PC-3 (cell line): ENCODE data around the gene SORD. TPM values are rescaled to one million over a fixed set of nuclear protein-coding genes. Genes with fewer than 3 reads are reported as not detected.

ENCODE experiments used
- ATAC-seq: fragments of 200-7000 bp; cut with Tn5 transposase; 2 replicates; pipeline ENCODE4 v1.9.1; 2020; ENCODE audit warnings: mild to moderate bottlenecking, moderate library complexity
- BruUV-seq: library from RNA; stranded (reverse); fragments of 400-500 nt; replicated peaks from 2 replicates; lab custom pipeline; 2021; lab: Mats Ljungman, UMichigan
- CTCF ChIA-PET: fragments of 300-600 bp; sonication (Branson Sonifier 250); formaldehyde crosslinking; loops from one replicate; lab custom pipeline; 2022; ENCODE audit warnings: antibody characterized with exemption; lab: Charles Lee
- POLR2A ChIA-PET: fragments of 300-600 bp; sonication (Branson Sonifier 250); formaldehyde crosslinking; loops from one replicate; lab custom pipeline; 2022; ENCODE audit warnings: antibody characterized with exemption; ENCODE audit not compliant: unreplicated experiment; lab: Charles Lee
- DNase-seq: peaks from one replicate; pipeline ENCODE4 v3.0.0-alpha.2; 2015
- H2AFZ ChIP-seq: fragments of 300-600 bp; sonication (generic); 2 replicates; pipeline ENCODE4 v1.6.0; 2016; ENCODE audit warnings: antibody characterized with exemption, low read length
- H3F3A ChIP-seq: fragments of 300-600 bp; sonication (generic); one replicate; pipeline ENCODE4 v1.6.0; 2017; ENCODE audit warnings: antibody characterized with exemption, low read length, control low read depth, mild to moderate bottlenecking; ENCODE audit not compliant: unreplicated experiment
- H3K27ac ChIP-seq: fragments of 300-600 bp; sonication (generic); 2 replicates; pipeline ENCODE4 v1.5.1; 2016; ENCODE audit warnings: mild to moderate bottlenecking, low read length
- H3K27me3 ChIP-seq: fragments of 300-600 bp; sonication (generic); 2 replicates; pipeline ENCODE4 v1.6.1; 2016; ENCODE audit warnings: low read length, mixed read lengths
- H3K36me3 ChIP-seq: fragments of 300-600 bp; sonication (generic); 2 replicates; pipeline ENCODE4 v1.6.1; 2016; ENCODE audit warnings: low read depth, mixed run types, low read length, mixed read lengths
- H3K4me1 ChIP-seq: fragments of 300-600 bp; sonication (generic); 2 replicates; pipeline ENCODE4 v1.5.1; 2016; ENCODE audit warnings: low read length; ENCODE audit not compliant: insufficient read depth
- H3K4me2 ChIP-seq: fragments of 300-600 bp; sonication (generic); 2 replicates; pipeline ENCODE4 v1.6.0; 2016; ENCODE audit warnings: low read length
- H3K4me3 ChIP-seq: fragments of 300-600 bp; sonication (generic); 2 replicates; pipeline ENCODE4 v1.5.1; 2016; ENCODE audit warnings: mild to moderate bottlenecking, low read length, mixed read lengths
- H3K79me2 ChIP-seq: fragments of 300-600 bp; sonication (generic); 2 replicates; pipeline ENCODE4 v1.6.1; 2017; ENCODE audit warnings: low read length, mixed read lengths
- H3K9ac ChIP-seq: fragments of 300-600 bp; sonication (generic); 2 replicates; pipeline ENCODE4 v1.6.0; 2016; ENCODE audit warnings: mild to moderate bottlenecking, low read length
- H3K9me2 ChIP-seq: fragments of 300-600 bp; sonication (generic); replicated peaks from 2 replicates; pipeline ENCODE4 v1.6.1; 2016; ENCODE audit warnings: mixed run types, low read length, mixed read lengths
- H3K9me3 ChIP-seq: fragments of 300-600 bp; sonication (generic); 2 replicates; pipeline ENCODE4 v1.6.1; 2016; ENCODE audit warnings: low read length, mixed read lengths
- H4K20me1 ChIP-seq: fragments of 300-600 bp; sonication (generic); 2 replicates; pipeline ENCODE4 v1.6.1; 2016; ENCODE audit warnings: low read length, mixed read lengths
- EZH2 ChIP-seq: fragments of 300-600 bp; sonication (generic); IDR thresholded peaks from one replicate; pipeline ENCODE4 v1.6.1; 2017; ENCODE audit warnings: antibody characterized with exemption, mild to moderate bottlenecking, low read length; ENCODE audit not compliant: unreplicated experiment
- EZH2phosphoT487 ChIP-seq: fragments of 300-600 bp; sonication (generic); IDR thresholded peaks from 2 replicates; pipeline ENCODE4 v1.6.1; 2018; ENCODE audit warnings: mild to moderate bottlenecking, antibody characterized with exemption, low read length, borderline replicate concordance
- intact Hi-C: fragments of 100-400 bp; cut with micrococcal nuclease; formaldehyde crosslinking; loops from 2 replicates; pipeline ENCODE4 v1.9.0; 2023
- total RNA-seq: library from RNA; depleted of rRNA; stranded (reverse); fragments of >200 nt; gene quantifications from 2 replicates; pipeline ENCODE4 v1.2.3, GENCODE V29; 2014
- TF ChIP-seq, protein P1 (sequence below): fragments of 300-600 bp; sonication (generic); conservative IDR thresholded peaks from 2 replicates; pipeline ENCODE4 v1.5.1; 2017; ENCODE audit warnings: antibody characterized with exemption, low read depth, mild to moderate bottlenecking, low read length

SORD gene
- total RNA-seq, 1 experiment from 2014 or later: 119 TPM

DNA sequence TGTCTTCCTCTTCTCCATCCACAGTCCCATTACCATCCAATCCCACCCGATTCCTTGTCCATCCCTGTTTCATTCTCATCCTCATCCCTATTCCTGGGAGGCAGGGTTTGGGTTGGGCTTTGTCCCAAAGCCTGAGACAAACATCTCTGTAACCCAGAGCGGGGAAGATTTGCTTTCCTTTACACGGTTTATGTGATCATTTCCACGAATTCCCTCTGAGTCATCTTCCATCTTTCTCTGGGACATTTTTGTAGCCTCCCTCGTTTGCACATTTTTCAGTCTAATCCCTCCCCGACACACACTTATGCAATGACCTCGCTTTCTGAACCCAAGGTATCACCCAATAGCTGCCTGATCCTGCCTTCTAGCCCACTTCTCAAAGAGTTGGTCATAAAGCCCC, 68.2 kb downstream of the SORD start:
- ATAC-seq (no peak), DNase-seq (no peak)
- Histone ChIP-seq H3K36me3 (no peaks in the 10 kb centered on the region), H3K4me2 (no peak overlapping the region), H3F3A (no peaks in the 10 kb centered on the region), H3K9me2 (no peaks in the 10 kb centered on the region), H3K79me2 (no peaks in the 10 kb centered on the region), H3K27ac (no peak overlapping the region), H4K20me1 (no peaks in the 10 kb centered on the region), H3K4me3 (no peak overlapping the region), H3K27me3 (peaks cover 39% of the 10 kb centered on the region; the same call in 1 of the 2 replicates), H3K9ac (no peak overlapping the region), H3K4me1 (no peaks in the 10 kb centered on the region), H2AFZ (no peak overlapping the region), H3K9me3 (no peaks in the 10 kb centered on the region)
- BruUV-seq: no TSS peak
- intact Hi-C loops: no loop called here
- CTCF ChIA-PET: no interaction called here
- no peak for TF ChIP-seq EZH2phosphoT487
- TF ChIP-seq EZH2: no peak
- TF ChIP-seq, protein P1, sequence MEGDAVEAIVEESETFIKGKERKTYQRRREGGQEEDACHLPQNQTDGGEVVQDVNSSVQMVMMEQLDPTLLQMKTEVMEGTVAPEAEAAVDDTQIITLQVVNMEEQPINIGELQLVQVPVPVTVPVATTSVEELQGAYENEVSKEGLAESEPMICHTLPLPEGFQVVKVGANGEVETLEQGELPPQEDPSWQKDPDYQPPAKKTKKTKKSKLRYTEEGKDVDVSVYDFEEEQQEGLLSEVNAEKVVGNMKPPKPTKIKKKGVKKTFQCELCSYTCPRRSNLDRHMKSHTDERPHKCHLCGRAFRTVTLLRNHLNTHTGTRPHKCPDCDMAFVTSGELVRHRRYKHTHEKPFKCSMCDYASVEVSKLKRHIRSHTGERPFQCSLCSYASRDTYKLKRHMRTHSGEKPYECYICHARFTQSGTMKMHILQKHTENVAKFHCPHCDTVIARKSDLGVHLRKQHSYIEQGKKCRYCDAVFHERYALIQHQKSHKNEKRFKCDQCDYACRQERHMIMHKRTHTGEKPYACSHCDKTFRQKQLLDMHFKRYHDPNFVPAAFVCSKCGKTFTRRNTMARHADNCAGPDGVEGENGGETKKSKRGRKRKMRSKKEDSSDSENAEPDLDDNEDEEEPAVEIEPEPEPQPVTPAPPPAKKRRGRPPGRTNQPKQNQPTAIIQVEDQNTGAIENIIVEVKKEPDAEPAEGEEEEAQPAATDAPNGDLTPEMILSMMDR: no peak
- POLR2A ChIA-PET: no interaction called here

DNA sequence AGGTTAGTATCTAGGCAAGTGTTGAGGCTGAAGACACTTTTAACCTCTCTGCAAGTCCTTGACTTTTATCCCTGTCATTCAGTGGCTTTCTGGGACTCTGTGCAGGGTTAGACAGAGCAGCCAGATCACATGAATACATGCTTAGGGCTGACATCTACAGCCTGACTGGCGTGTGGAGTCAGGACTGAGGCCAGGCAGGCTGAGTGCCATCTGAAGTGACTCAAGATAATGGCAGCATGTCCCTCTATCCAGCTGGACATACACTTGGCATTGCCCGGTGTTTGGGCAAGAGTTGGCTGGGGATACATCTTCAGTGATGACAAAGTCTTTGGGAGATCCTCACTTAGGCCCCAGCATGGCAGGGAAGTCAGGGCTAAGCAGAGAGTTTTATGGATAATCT, 68.6 kb downstream of the SORD start:
- Histone ChIP-seq H3K4me3 (no peak overlapping the region), H2AFZ (no peak overlapping the region), H3K9ac (no peak overlapping the region), H3K9me2 (no peaks in the 10 kb centered on the region), H3F3A (no peaks in the 10 kb centered on the region), H3K36me3 (no peaks in the 10 kb centered on the region), H3K27me3 (peaks cover 39% of the 10 kb centered on the region; the same call in 1 of the 2 replicates), H3K9me3 (no peaks in the 10 kb centered on the region), H3K4me2 (no peak overlapping the region), H3K27ac (no peak overlapping the region), H3K79me2 (no peaks in the 10 kb centered on the region), H4K20me1 (no peaks in the 10 kb centered on the region), H3K4me1 (no peaks in the 10 kb centered on the region)
- ChIA-PET CTCF (no interaction called here), POLR2A (no interaction called here)
- intact Hi-C loops: no loop called here
- DNase-seq (no peak), ATAC-seq (no peak)
- BruUV-seq: no TSS peak
- TF ChIP-seq, protein P1: no peak
- TF ChIP-seq EZH2 (no peak), EZH2phosphoT487 (no peak)

DNA sequence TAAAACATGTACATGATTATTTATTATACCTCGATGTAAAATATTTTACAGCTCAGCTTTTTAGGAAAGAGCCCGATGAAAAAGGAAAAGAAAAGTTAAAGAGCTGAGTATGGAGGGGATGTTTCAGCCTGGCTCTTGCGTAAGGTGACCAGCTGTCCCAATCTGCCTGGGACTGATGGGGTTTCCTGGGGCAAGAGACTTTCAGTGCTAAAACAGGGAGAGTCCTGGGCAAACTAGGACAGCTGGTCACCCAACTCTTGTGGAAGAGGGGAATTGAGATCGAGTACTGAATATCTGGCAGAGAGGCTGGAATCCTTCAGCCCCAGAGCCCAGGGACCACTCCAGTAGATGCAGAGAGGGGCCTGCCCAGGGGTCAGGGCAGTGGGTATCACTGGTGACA, 70.0 kb downstream of the SORD start:
- no peak for DNase-seq
- ChIA-PET CTCF (no interaction called here), POLR2A (no interaction called here)
- no peak overlapping the region for H2AFZ ChIP-seq
- H3K4me1 ChIP-seq: no peaks in the 10 kb centered on the region
- H3K4me3 ChIP-seq: no peak overlapping the region
- TF ChIP-seq EZH2phosphoT487 (no peak), EZH2 (no peak)
- 0 out of 2 replicates have a peak, but pooled peaks cover 27% of the 10 kb centered on the region for H3K27me3 ChIP-seq
- no peaks in the 10 kb centered on the region for H3K9me2 ChIP-seq
- no peaks in the 10 kb centered on the region for H3K9me3 ChIP-seq
- no peaks in the 10 kb centered on the region for H3K79me2 ChIP-seq
- H3K27ac ChIP-seq: no peak overlapping the region
- H3K9ac ChIP-seq: no peak overlapping the region
- no peaks in the 10 kb centered on the region for H4K20me1 ChIP-seq
- H3F3A ChIP-seq: no peaks in the 10 kb centered on the region
- H3K36me3 ChIP-seq: no peaks in the 10 kb centered on the region
- ATAC-seq: no peak
- no TSS peak for BruUV-seq
- intact Hi-C loops: no loop called here
- no peak overlapping the region for H3K4me2 ChIP-seq
